NT2/D1 (cell line): ENCODE data around the gene PTPRN2.
"Not testable (repeated sequence)": the region's sequence is repeated elsewhere in the genome, so short reads cannot be mapped to it uniquely, and the experiment has no call there.

Source experiments
- YY1 ChIP-seq: IDR thresholded peaks from 2 replicates; pipeline ENCODE4 v1.6.1; 2011; ENCODE audit not compliant: insufficient read length, insufficient read depth
- ZNF274 ChIP-seq: IDR thresholded peaks from 2 replicates; pipeline ENCODE4 v1.6.1; 2011; ENCODE audit warnings: mild to moderate bottlenecking, low read depth, low read length

GRCh38 chr7:157665634-157665988 lies 922.0 kb downstream of the PTPRN2 start:
- TF ChIP-seq YY1, ZNF274: not testable (repeated sequence)
